C4-2B (cell line): ENCODE measurements around the gene METTL24.

Experiments used
- CTCF ChIP-seq: fragments of 450-650 bp; conservative IDR thresholded peaks from 2 replicates; pipeline ENCODE4 v1.5.1; 2017; ENCODE audit warnings: mild to moderate bottlenecking
- ZFX ChIP-seq: fragments of 450-650 bp; IDR thresholded peaks from 2 replicates; pipeline ENCODE4 v1.6.1; 2017

- TF ChIP-seq CTCF (no peak), ZFX (no peak)
Measured at GRCh38 chr6:110322151-110322873, 35.8 kb downstream of the METTL24 start.
